ENCODE data around the gene STARD3.
"Not testable (repeated sequence)": the region's sequence is repeated elsewhere in the genome, so short reads cannot be mapped to it uniquely, and the experiment has no call there.

Gene STARD3

DNA sequence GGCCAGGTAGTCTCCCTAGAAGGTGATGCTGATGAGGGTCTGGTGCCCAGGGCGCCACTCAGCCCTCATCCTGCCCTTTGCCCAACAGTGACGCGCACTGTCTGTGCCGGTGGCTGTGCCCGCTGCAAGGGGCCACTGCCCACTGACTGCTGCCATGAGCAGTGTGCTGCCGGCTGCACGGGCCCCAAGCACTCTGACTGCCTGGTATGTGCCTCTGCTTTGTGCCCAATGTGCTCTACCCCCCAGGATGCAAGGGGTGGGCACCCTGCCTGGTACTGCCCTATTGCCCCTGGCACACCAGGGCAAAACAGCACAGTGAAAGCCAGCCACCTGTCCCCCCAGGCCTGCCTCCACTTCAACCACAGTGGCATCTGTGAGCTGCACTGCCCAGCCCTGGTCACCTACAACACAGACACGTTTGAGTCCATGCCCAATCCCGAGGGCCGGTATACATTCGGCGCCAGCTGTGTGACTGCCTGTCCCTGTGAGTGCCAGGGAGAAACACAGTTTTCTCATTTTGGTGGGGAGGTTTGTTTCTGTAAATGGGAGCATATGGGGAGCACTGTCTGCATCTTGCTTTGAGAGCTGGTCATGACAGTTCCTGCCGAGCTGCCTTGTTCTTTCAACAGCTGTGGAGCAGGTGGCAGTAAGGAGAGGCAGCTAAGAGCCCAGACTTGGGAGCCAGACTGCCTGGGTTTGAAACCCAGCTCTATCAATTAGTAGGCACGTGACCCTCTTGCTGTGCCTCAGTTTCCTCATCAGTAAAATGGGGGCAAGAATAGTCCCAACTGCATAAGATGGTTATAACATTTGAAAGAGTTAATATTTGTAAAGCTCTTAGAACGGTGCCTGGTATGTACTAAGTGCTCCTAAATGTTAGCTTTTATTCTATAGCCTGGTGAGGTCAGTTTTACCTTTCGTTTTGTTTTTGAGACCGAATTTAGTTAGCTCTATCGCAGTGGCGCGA is 73.3 kb downstream of the STARD3 start:
- TF ChIP-seq, protein P1, sequence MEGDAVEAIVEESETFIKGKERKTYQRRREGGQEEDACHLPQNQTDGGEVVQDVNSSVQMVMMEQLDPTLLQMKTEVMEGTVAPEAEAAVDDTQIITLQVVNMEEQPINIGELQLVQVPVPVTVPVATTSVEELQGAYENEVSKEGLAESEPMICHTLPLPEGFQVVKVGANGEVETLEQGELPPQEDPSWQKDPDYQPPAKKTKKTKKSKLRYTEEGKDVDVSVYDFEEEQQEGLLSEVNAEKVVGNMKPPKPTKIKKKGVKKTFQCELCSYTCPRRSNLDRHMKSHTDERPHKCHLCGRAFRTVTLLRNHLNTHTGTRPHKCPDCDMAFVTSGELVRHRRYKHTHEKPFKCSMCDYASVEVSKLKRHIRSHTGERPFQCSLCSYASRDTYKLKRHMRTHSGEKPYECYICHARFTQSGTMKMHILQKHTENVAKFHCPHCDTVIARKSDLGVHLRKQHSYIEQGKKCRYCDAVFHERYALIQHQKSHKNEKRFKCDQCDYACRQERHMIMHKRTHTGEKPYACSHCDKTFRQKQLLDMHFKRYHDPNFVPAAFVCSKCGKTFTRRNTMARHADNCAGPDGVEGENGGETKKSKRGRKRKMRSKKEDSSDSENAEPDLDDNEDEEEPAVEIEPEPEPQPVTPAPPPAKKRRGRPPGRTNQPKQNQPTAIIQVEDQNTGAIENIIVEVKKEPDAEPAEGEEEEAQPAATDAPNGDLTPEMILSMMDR (IDR thresholded peaks at IDR 0.05), result no peak
- Histone ChIP-seq H3K9me3 (no peaks in the 10 kb centered on the region), H3K36me3 (no peaks in the 10 kb centered on the region), H3K27ac (no peak overlapping the region), H3K4me1 (ENCODE audit: control insufficient read depth in 1 of 2, insufficient read depth in 1 of 2, low read depth in 1 of 2, low read length in 1 of 2) (no peaks in the 10 kb centered on the region), H3K27me3 (no peaks in the 10 kb centered on the region), H3K4me3 (ENCODE audit: low read depth in 1 of 2, low read length in 1 of 2) (no peak overlapping the region)

DNA sequence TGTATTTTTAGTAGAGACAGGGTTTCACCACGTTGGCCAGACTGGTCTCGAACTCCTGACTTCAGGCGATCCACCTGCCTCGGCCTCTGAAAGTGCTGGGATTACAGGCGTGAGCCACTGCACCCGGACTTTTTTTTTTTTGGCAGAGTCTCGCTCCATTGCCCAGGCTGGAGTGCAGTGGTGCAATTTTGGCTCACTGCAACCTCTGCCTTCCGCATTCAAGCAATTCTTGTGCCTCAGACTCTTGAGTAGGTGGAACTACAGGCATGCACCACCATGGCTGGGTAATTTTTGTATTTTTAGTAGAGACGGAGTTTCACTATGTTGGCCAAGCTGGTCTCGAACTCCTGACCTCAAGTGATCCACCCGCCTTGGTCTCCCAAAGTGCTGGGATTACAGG is 74.1 kb downstream of the STARD3 start:
- not testable (repeated sequence) for H3K4me3 ChIP-seq (ENCODE audit: low read depth in 1 of 2, low read length in 1 of 2); H3K4me1 ChIP-seq (ENCODE audit: control insufficient read depth in 1 of 2, insufficient read depth in 1 of 2, low read depth in 1 of 2, low read length in 1 of 2); H3K27ac ChIP-seq; H3K9me3 ChIP-seq; H3K27me3 ChIP-seq; H3K36me3 ChIP-seq

DNA sequence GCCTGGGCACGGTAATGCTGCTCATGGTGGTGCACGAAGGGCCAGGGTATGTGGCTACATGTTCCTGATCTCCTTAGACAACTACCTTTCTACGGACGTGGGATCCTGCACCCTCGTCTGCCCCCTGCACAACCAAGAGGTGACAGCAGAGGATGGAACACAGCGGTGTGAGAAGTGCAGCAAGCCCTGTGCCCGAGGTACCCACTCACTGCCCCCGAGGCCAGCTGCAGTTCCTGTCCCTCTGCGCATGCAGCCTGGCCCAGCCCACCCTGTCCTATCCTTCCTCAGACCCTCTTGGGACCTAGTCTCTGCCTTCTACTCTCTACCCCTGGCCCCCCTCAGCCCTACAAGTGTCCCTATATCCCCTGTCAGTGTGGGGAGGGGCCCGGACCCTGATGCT is 74.9 kb downstream of the STARD3 start:
- no peaks in the 10 kb centered on the region for H3K36me3 ChIP-seq
- no peak overlapping the region for H3K27ac ChIP-seq
- no peaks in the 10 kb centered on the region for H3K9me3 ChIP-seq
- H3K27me3 ChIP-seq, result no peaks in the 10 kb centered on the region
- no peaks in the 10 kb centered on the region for H3K4me1 ChIP-seq (ENCODE audit: control insufficient read depth in 1 of 2, insufficient read depth in 1 of 2, low read depth in 1 of 2, low read length in 1 of 2)
- no peak overlapping the region for H3K4me3 ChIP-seq (ENCODE audit: low read depth in 1 of 2, low read length in 1 of 2)
- TF ChIP-seq, protein P1 (IDR thresholded peaks at IDR 0.05), result no peak
